Measurements from ENCODE around the gene PRRX2.
"Not testable (repeated sequence)": the region's sequence is repeated elsewhere in the genome, so short reads cannot be mapped to it uniquely, and the experiment has no call there.

The PRRX2 gene

DNA sequence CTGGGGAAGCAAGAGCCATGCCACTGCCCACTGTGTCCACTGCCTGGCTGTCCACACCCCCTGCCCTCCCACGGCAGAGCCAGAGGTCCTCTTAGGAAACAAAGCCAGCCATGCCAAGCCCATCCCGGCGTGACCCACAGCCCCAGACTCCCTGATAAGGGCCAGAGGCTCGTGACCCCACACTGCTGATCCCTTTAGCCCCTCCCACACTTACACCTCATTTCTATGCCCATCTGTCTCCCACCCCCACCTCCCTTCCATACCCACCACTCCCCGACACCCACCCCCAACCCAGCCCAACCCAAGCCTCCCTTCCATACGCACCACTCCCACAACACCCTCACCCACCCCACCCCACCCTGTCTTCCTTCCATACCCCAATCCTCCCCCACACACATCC, 70.1 kb downstream of the PRRX2 start:
- H3K9ac ChIP-seq (ENCODE audit: low read depth, low read length): no peak overlapping the region
- H3K36me3 ChIP-seq (ENCODE audit: control insufficient read depth, insufficient read depth, low read length): no peaks in the 10 kb centered on the region
- no peaks in the 10 kb centered on the region for H3K9me3 ChIP-seq (ENCODE audit: control insufficient read depth, insufficient read depth, low read length)
- no peak overlapping the region for H3K4me3 ChIP-seq (ENCODE audit: low read depth, low read length)
- H3K27me3 ChIP-seq (ENCODE audit: control insufficient read depth, insufficient read depth, low read length): no peaks in the 10 kb centered on the region
- H3K4me1 ChIP-seq (ENCODE audit: control insufficient read depth, insufficient read depth, low read length): no peaks in the 10 kb centered on the region

DNA sequence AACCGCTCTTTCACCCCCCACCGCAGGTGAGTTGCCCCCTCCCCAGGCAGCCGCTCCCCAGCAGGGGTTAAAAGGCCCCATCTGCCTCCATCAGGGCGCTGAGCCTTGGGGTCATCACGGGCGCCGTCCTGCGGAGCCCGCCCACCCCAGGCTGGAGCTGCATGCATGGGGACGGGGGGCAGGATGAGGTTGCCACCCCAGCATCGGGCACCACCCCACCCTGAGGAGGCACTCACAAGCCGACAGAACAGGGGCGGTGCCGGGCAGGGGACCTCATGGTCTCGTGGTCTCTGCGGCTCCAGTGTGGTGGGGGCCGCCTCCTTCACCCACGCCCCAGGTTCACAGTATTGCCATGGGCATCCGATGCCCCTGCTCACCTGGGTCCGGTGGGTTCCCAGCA, 70.9 kb downstream of the PRRX2 start:
- no peak overlapping the region for H3K9ac ChIP-seq (ENCODE audit: low read depth, low read length)
- H3K36me3 ChIP-seq (ENCODE audit: control insufficient read depth, insufficient read depth, low read length): no peaks in the 10 kb centered on the region
- H3K4me3 ChIP-seq (ENCODE audit: low read depth, low read length): no peak overlapping the region
- no peaks in the 10 kb centered on the region for H3K9me3 ChIP-seq (ENCODE audit: control insufficient read depth, insufficient read depth, low read length)
- H3K27me3 ChIP-seq (ENCODE audit: control insufficient read depth, insufficient read depth, low read length): no peaks in the 10 kb centered on the region
- no peaks in the 10 kb centered on the region for H3K4me1 ChIP-seq (ENCODE audit: control insufficient read depth, insufficient read depth, low read length)

DNA sequence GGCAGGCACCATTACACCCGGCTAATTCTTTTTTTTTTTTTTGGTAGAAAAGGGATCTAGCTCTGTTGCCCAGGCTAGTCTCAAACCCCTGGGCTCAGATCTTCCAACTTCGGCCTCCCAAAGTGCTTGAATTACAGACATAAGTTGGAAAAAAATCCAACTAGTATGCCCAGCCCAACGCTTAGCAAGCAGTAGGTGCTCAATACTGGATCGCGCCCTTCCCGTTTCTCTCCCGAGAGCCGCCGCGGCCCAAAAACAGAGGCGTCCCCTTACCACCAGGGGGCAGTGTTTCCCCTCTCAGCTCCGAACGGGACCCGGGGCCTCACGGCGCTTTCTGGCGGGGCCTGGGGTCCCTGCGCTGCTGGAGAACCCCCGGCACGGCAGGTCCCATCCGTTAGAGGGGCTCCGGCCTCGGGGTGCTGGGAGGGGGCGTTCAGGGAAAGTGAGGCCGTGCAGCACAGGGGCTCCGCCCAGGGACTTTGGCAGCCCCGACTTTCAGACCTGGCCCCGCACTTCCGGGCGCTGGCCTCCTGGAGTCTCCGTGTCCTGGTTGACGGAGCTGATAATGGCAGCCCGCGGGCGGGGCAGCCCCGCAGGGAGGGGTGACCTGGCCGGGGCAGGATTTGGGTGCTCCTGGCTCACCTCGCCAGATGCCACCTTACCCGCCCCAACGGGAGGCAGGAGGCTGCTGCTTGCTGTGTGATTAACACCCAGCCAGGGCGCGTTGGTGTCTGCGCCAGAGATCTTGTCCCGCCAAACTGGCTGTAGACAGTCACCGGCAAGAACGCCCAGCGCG, 72.2 kb downstream of the PRRX2 start:
- peak overlapping the region; percentile 74 for H3K4me3 ChIP-seq (ENCODE audit: low read depth, low read length)
- no peaks in the 10 kb centered on the region for H3K27me3 ChIP-seq (ENCODE audit: control insufficient read depth, insufficient read depth, low read length)
- no peaks in the 10 kb centered on the region for H3K36me3 ChIP-seq (ENCODE audit: control insufficient read depth, insufficient read depth, low read length)
- no peaks in the 10 kb centered on the region for H3K4me1 ChIP-seq (ENCODE audit: control insufficient read depth, insufficient read depth, low read length)
- H3K9me3 ChIP-seq (ENCODE audit: control insufficient read depth, insufficient read depth, low read length): no peaks in the 10 kb centered on the region
- H3K9ac ChIP-seq (ENCODE audit: low read depth, low read length): peak overlapping the region; percentile 65

DNA sequence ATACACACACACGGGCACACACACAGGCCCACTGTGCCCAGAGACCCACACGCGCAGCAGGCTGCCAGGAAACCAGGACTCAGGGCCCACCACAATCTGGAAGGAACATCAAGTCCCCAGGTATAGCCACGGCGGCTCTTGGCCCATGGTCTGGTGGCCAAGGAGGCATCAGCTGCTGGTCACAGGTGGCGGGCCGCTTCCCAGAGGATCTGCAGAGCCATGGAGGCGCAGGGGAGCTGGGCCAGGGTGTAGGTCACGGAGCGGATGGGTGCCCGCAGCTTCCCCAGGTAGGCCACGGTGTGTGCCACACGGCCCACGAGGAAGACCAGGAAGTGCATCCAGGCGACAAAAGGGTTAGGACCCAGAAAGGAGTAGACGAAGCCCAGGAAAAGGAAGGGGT, 74.0 kb downstream of the PRRX2 start:
- Histone ChIP-seq H3K27me3 (ENCODE audit: control insufficient read depth, insufficient read depth, low read length) (no peaks in the 10 kb centered on the region), H3K36me3 (ENCODE audit: control insufficient read depth, insufficient read depth, low read length) (no peaks in the 10 kb centered on the region), H3K4me3 (ENCODE audit: low read depth, low read length) (no peak overlapping the region), H3K4me1 (ENCODE audit: control insufficient read depth, insufficient read depth, low read length) (no peaks in the 10 kb centered on the region), H3K9ac (ENCODE audit: low read depth, low read length) (no peak overlapping the region), H3K9me3 (ENCODE audit: control insufficient read depth, insufficient read depth, low read length) (no peaks in the 10 kb centered on the region)

DNA sequence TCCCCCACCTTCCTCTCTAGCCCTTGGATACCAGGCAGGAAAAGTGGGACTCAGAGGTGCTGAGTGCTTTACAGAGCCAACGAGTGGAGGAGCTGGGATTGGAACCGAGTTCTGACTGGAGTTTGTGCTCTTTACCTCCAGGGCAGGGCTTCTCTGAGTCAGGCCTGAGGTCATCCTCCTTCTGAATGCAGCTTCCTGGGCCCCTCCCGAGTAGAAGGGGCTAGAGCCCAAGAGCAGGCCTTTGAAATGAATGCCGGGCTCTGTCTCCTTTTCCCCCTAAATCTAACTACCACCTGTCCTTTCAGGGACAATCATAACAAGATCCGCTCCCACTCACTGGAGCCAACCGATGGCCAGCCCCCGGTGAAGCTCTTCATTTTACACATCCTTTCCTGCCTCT, 74.7 kb downstream of the PRRX2 start:
- H3K9me3 ChIP-seq (ENCODE audit: control insufficient read depth, insufficient read depth, low read length): no peaks in the 10 kb centered on the region
- no peaks in the 10 kb centered on the region for H3K4me1 ChIP-seq (ENCODE audit: control insufficient read depth, insufficient read depth, low read length)
- no peaks in the 10 kb centered on the region for H3K36me3 ChIP-seq (ENCODE audit: control insufficient read depth, insufficient read depth, low read length)
- no peak overlapping the region for H3K9ac ChIP-seq (ENCODE audit: low read depth, low read length)
- no peaks in the 10 kb centered on the region for H3K27me3 ChIP-seq (ENCODE audit: control insufficient read depth, insufficient read depth, low read length)
- no peak overlapping the region for H3K4me3 ChIP-seq (ENCODE audit: low read depth, low read length)

DNA sequence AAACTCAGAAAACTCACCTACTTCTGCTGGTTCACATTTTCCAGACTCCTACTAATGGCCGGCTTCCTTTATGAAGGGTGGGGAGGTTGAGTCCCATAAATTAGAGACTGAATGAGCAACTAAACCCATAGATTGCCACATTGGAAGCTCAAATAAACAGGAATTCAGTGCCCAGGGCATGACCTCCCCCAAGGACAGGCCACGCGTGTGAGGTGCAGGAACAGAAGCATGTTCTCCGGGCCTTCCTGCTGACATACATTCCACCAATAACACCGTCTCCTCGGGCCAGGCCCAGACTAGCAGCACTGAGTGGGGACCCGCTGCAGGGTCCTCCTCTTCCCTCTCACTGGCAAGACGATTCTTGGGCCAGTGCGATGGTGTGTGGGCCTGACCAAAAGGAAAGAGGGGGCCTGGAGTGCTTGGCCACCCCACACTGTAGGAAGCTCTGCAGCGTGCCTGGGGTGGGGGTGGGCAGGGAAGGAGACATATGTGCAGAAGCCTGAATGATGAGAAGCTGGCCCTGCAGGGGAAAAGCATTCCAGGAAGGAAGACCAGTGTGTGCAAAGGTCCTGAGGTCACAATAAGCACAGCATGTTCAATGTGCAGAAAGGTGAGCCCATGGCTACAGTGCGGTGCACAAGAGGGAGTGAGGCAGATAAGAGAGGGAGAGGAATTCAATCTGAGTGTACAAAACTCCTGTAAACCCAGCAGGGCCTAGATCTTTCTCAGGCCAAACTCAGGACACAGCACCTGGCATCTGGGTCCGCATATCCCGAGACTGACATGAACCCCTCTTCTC, 75.4 kb downstream of the PRRX2 start:
- H3K27me3 ChIP-seq (ENCODE audit: control insufficient read depth, insufficient read depth, low read length): no peaks in the 10 kb centered on the region
- no peaks in the 10 kb centered on the region for H3K4me1 ChIP-seq (ENCODE audit: control insufficient read depth, insufficient read depth, low read length)
- H3K36me3 ChIP-seq (ENCODE audit: control insufficient read depth, insufficient read depth, low read length): no peaks in the 10 kb centered on the region
- no peak overlapping the region for H3K9ac ChIP-seq (ENCODE audit: low read depth, low read length)
- H3K4me3 ChIP-seq (ENCODE audit: low read depth, low read length): no peak overlapping the region
- no peaks in the 10 kb centered on the region for H3K9me3 ChIP-seq (ENCODE audit: control insufficient read depth, insufficient read depth, low read length)

DNA sequence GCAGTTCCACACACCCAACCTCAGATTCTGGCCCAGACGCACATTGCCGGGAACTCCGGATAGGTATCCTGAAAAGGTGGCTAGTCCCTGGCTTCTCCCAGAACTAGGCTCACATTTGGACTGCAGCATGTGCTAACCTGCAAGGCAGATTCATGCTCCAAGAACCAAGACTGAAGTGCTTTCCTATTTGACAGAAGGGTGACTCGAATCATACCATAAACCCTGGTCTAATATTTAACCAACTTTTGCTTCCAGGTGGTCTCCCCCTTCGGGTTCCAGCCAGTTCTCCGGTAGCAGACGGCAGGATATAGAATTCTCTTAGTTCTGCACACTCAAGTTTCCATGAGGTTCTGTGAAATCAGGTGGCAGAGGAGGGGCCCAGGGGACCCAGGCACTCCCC, 79.8 kb downstream of the PRRX2 start:
- no peaks in the 10 kb centered on the region for H3K4me1 ChIP-seq (ENCODE audit: control insufficient read depth, insufficient read depth, low read length)
- no peak overlapping the region for H3K9ac ChIP-seq (ENCODE audit: low read depth, low read length)
- H3K9me3 ChIP-seq (ENCODE audit: control insufficient read depth, insufficient read depth, low read length): no peaks in the 10 kb centered on the region
- no peaks in the 10 kb centered on the region for H3K27me3 ChIP-seq (ENCODE audit: control insufficient read depth, insufficient read depth, low read length)
- H3K4me3 ChIP-seq (ENCODE audit: low read depth, low read length): no peak overlapping the region
- no peaks in the 10 kb centered on the region for H3K36me3 ChIP-seq (ENCODE audit: control insufficient read depth, insufficient read depth, low read length)

DNA sequence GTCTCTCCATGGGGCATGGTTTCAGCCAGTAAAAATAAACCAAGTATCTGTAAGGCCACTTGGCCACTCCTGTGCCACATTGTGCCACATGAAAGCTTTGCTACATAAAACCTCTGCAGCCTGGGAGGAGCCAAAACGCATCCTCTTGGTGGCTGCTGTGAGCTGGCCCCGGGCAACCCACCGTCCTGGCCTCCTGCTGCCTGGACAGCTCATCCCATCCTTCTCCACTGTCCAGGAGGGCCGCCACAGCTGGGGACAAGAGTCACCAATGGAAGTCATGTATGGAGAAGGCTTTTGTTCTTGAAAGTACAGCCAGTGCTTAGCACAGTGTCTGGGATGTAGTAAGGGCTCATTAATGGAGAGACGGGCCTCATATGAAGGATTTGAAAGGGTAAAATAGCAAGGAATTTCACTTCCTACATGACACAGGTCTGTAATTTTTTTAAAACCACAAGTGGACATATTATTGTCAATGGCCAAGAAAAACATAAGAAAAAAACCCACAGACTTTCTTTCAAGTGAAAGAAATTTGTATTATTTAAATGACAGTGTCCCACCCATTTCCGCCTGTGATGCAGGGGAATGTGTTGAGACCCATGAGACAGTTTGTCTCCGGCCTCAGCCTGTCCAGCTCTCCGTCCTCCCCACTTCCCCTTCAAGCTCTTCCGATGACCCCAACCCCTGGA, 80.8 kb downstream of the PRRX2 start:
- H3K4me3 ChIP-seq (ENCODE audit: low read depth, low read length): no peak overlapping the region
- no peaks in the 10 kb centered on the region for H3K9me3 ChIP-seq (ENCODE audit: control insufficient read depth, insufficient read depth, low read length)
- H3K27me3 ChIP-seq (ENCODE audit: control insufficient read depth, insufficient read depth, low read length): no peaks in the 10 kb centered on the region
- no peak overlapping the region for H3K9ac ChIP-seq (ENCODE audit: low read depth, low read length)
- no peaks in the 10 kb centered on the region for H3K36me3 ChIP-seq (ENCODE audit: control insufficient read depth, insufficient read depth, low read length)
- H3K4me1 ChIP-seq (ENCODE audit: control insufficient read depth, insufficient read depth, low read length): no peaks in the 10 kb centered on the region

DNA sequence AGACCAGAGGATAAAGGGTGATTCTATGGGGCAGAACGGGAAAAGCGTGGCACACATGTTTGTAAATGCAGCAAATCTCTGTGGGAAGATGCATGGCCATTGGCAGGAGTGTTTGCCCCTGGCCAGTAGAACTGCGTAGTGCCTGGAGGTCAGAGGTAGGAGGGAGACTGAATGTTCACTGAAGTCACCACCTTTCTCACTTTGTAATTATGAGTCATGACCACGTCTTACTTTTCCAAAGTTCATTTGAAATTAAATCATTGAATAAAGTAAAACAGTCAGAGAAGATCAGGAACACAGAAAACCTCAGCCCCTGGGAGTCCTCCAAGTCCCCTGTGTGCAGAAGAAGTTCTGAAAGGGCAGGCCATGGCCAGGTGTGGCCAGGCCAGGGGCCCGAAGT, 82.8 kb downstream of the PRRX2 start:
- no peak overlapping the region for H3K9ac ChIP-seq (ENCODE audit: low read depth, low read length)
- no peaks in the 10 kb centered on the region for H3K36me3 ChIP-seq (ENCODE audit: control insufficient read depth, insufficient read depth, low read length)
- H3K9me3 ChIP-seq (ENCODE audit: control insufficient read depth, insufficient read depth, low read length): no peaks in the 10 kb centered on the region
- peaks cover 4% of the 10 kb centered on the region for H3K4me1 ChIP-seq (ENCODE audit: control insufficient read depth, insufficient read depth, low read length)
- no peaks in the 10 kb centered on the region for H3K27me3 ChIP-seq (ENCODE audit: control insufficient read depth, insufficient read depth, low read length)
- H3K4me3 ChIP-seq (ENCODE audit: low read depth, low read length): no peak overlapping the region

DNA sequence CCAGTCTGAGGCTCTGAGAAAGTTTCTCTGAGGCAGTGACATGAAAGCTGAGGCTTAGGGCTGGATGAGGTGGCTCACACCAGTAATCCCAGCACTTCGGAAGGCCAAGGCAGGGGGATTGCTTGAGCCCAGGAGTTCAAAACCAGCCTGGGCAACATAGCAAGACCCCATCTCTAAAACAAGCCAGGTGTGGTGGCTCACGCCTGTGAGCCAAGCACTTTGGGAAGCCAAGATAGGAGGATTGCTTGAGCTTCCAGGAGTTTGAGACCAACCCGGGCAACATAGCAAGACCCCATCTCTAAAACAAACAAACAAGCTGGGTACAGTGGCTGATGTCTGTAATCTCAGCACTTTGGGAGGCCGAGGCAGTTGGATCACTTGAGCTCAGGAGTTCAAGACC, 83.6 kb downstream of the PRRX2 start:
- H3K4me1 ChIP-seq (ENCODE audit: control insufficient read depth, insufficient read depth, low read length); H3K4me3 ChIP-seq (ENCODE audit: low read depth, low read length); H3K9ac ChIP-seq (ENCODE audit: low read depth, low read length); H3K9me3 ChIP-seq (ENCODE audit: control insufficient read depth, insufficient read depth, low read length); H3K27me3 ChIP-seq (ENCODE audit: control insufficient read depth, insufficient read depth, low read length); H3K36me3 ChIP-seq (ENCODE audit: control insufficient read depth, insufficient read depth, low read length): not testable (repeated sequence)

DNA sequence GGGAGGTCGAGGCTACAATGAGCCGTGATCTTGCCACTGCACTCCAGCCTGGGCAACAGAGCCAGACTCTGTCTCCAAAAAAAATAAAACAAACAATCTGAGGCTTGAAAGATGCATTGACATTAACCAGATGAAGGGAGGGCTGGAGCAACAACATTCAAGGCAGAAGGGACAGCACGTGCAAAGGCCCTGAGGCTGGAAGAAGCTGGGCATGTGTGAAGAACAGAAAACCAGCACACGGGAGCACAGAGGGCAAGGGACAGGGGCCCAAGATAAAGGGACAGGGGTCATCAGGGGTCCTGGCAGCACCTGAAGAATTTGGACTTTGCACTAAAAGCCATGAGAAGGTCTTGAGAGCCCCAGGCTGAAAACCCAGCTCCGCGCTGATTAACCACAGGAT, 84.1 kb downstream of the PRRX2 start:
- no peaks in the 10 kb centered on the region for H3K27me3 ChIP-seq (ENCODE audit: control insufficient read depth, insufficient read depth, low read length)
- no peaks in the 10 kb centered on the region for H3K9me3 ChIP-seq (ENCODE audit: control insufficient read depth, insufficient read depth, low read length)
- no peak overlapping the region for H3K4me3 ChIP-seq (ENCODE audit: low read depth, low read length)

More for the DNA sequence above, 84.1 kb downstream of the PRRX2 start:
- Histone ChIP-seq H3K4me1 (ENCODE audit: control insufficient read depth, insufficient read depth, low read length) (peaks cover 4% of the 10 kb centered on the region), H3K9ac (ENCODE audit: low read depth, low read length) (no peak overlapping the region), H3K36me3 (ENCODE audit: control insufficient read depth, insufficient read depth, low read length) (no peaks in the 10 kb centered on the region)

Measured in iPS-15b (cell line).